ENCODE results near the gene ASGR1.

- TF ChIP-seq CTCF (IDR thresholded peaks at IDR 0.05; ENCODE audit: low read depth, low read length, missing input control) (no peak), EGR1 (IDR thresholded peaks at IDR 0.05; ENCODE audit: low read depth in 2 of 2) (no peak), JUND (IDR thresholded peaks at IDR 0.05) (no peak), SP1 (IDR thresholded peaks at IDR 0.05) (no peak), MAX (IDR thresholded peaks at IDR 0.05) (no peak), TAF1 (conservative IDR thresholded peaks at IDR 0.05) (no peak), RAD21 (IDR thresholded peaks at IDR 0.05) (no peak), YY1 (IDR thresholded peaks at IDR 0.05) (no peak), RXRA (IDR thresholded peaks at IDR 0.05) (no peak), REST (IDR thresholded peaks at IDR 0.05) (no peak), GABPA (IDR thresholded peaks at IDR 0.05 in 1 of 2, conservative IDR thresholded peaks at IDR 0.05 in 1 of 2) (no peak)
Measured at GRCh38 chr17:7205561-7205960, 26.4 kb upstream of the ASGR1 start.
